Measurements from ENCODE around the gene ORC3. TPM values are rescaled to one million over a fixed set of nuclear protein-coding genes. Genes with fewer than 3 reads are reported as not detected.
"Not testable (repeated sequence)": the region's sequence is repeated elsewhere in the genome, so short reads cannot be mapped to it uniquely, and the experiment has no call there.

The ORC3 gene
- total RNA-seq, 2 experiments from 2014 or later = 34.2 to 34.8 TPM

GRCh38 chr6:87705070-87705691 lies 115.2 kb downstream of the ORC3 start:
- CTCF ChIA-PET = interaction anchor here (0.6 to 0.7 kb wide), 2 partner anchors 116 to 217 kb away, joined by 4 to 5 read pairs; no protein-coding TSS in a partner anchor
- POLR2A ChIA-PET = interaction anchor here (0.5 to 1.0 kb wide), 2 partner anchors 14 to 19 kb away, joined by 3 read pairs; no protein-coding TSS in a partner anchor

- ChIA-PET POLR2A (no interaction called here), CTCF (interaction anchor here (0.6 kb wide), 1 partner anchor 1444 kb away, joined by 3 read pairs; no protein-coding TSS in a partner anchor)
These were observed 116.4 kb downstream of the ORC3 start for GRCh38 chr6:87706187-87706966.

DNA sequence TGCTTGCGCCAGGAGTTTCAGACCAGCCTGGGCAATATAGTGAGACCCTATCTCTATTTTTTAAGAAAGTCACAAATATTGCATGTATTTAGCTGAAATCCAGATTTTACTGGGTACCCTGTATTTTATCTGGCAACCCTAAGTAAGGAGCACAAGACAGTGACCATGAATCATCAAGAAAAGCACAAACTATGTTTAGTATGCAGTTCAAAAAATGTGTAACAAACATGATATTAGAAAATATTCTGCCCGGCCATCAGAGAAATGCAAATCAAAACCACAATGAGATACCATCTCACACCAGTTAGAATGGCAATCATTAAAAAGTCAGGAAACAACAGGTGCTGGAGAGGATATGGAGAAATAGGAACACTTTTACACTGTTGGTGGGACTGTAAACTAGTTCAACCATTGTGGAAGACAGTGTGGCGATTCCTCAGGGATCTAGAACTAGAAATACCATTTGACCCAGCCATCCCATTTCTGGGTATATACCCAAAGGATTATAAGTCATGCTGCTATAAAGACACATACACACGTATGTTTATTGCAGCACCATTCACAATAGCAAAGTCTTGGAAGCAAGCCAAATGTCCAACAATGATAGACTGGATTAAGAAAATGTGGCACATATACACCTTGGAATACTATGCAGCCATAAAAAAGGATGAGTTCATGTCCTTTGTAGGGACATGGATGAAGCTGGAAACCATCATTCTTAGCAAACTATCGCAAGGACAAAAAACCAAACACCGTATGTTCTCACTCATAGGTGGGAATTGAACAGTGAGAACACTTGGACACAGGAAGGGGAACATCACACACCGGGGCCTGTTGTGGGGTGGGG lies 118.9 kb downstream of the ORC3 start:
- POLR2A ChIA-PET, CTCF ChIA-PET: not testable (repeated sequence)

DNA sequence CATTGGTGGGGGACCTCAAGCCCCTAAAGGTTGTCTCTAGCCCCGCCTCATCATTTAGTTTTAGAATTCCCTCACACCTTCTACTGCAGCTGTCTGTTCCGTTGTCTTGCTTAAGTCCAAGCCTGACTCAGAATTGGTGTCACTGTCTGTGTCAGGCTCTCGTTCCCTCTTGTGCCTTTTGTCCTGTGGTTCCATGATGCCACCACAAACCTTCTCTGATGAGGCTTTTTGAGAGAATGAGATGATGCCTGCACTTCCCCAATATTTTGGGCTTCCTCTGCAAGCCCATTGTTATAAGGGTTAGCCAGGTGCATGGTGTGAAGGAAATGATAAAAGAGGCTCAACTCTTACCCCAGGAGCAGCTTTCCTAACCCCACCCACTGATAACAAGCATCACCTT lies 120.2 kb downstream of the ORC3 start:
- POLR2A ChIA-PET = no interaction called here
- CTCF ChIA-PET = no interaction called here

DNA sequence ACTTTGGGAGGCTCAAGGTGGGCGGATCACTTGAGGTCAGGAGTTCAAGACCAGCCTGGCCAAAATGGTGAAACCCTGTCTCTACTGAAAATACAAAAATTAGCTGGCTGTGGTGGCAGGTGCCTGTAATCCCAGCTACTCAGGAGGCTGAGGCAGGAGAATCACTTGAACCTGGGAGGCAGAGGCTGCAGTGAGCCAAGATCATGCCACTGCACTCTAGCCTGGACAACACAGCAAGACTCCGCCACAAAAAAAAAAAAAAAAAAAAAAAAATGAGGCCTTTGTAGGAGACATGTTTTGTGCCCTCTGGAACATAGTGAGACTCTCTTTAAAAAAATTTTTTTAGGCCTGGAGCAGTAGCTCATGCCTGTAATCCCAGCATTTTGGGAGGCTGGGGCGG lies 122.8 kb downstream of the ORC3 start:
- POLR2A ChIA-PET, CTCF ChIA-PET: not testable (repeated sequence)

GRCh38 chr6:87714093-87714842 lies 124.3 kb downstream of the ORC3 start:
- ChIA-PET CTCF (no interaction called here), POLR2A (interaction anchor here (1.1 to 1.2 kb wide), 2 partner anchors 12 to 13 kb away, joined by 3 to 4 read pairs; no protein-coding TSS in a partner anchor)

Other genes with a start within 250 kb of the ORC3 start
- 1 to 10 TPM in 1 of 2 experiments, under 1 TPM in 1; 0.95 to 1.4 TPM for gene C6orf163, start 245.3 kb upstream of the ORC3 start, total RNA-seq
- not detected for gene CFAP206, start 182.2 kb upstream of the ORC3 start, total RNA-seq
- 1 to 10 TPM; 9.5 TPM for gene SLC35A1, start 117.2 kb upstream of the ORC3 start, total RNA-seq
- gene RARS2, start 148 bp upstream of the ORC3 start, total RNA-seq = 10 to 100 TPM; 19.2 to 21.6 TPM
- gene AKIRIN2, start 112.1 kb downstream of the ORC3 start, total RNA-seq = 10 to 100 TPM; 43.4 to 46.4 TPM

Data from activated CD8-positive, alpha-beta memory T cell treated with anti-CD3 and anti-CD28 coated beads for 36 hours (primary cell).